ENCODE results near the gene SLC23A1.

SLC23A1 gene

DNA sequence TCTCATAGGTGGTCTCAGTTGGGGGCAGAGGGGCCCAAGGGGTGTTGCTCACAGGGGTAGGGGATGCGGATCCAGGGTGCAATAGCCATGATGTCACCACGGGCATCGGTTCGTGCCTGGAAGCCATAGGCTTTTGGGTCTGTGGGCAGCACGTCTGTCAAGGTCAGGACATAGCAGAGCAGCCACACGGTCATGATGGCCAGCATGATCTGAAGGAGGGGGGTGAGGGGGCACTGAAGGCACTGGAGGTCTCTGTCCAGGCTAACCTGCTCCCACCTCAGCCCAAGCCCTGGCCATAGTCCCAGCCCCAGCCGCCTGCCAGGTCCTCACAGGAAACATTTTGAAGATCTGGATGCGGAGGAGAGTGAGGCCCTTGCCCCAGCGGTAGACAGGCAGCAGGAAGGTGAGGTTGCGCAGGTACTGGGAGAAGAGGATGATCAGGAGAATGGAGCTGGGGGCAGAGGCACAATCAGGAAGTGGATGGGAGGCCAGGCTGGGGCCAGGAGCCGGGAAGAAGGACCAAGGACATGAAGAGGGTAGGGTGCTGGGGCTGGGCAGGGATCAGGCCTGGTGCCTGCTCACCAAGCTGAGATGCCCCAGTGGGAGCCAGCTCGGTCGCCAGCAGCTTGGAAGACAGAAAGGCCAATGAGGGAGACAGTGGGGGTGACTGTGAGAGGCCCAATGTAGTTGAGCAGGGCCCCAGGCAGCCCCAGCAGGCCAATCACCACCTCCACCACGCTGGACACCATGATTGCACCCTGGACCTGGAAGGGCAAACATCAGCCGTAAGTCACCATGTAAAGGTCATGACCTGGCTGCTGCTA, 3.3 kb downstream of the SLC23A1 start:
- Histone ChIP-seq H3K9me3 (ENCODE audit: insufficient read depth, low read depth, low read length) (no peaks in the 10 kb centered on the region), H3K4me2 (ENCODE audit: low read depth, low read length, poor library complexity, severe bottlenecking) (no peak overlapping the region), H4K20me1 (ENCODE audit: insufficient read depth, low read length, poor library complexity, severe bottlenecking) (peaks cover 14% of the 10 kb centered on the region), H3K4me1 (ENCODE audit: insufficient read depth, low read length, poor library complexity, severe bottlenecking) (peaks cover 27% of the 10 kb centered on the region), H3K36me3 (ENCODE audit: insufficient read depth, low read length) (no peaks in the 10 kb centered on the region), H3K27me3 (ENCODE audit: insufficient read depth, low read length, poor library complexity, severe bottlenecking) (no peaks in the 10 kb centered on the region), H2AFZ (ENCODE audit: low read length) (no peak overlapping the region), H3K9me2 (replicated peaks; ENCODE audit: low read depth, low read length) (no peaks in the 10 kb centered on the region), H3K4me3 (ENCODE audit: low read length, poor library complexity, severe bottlenecking) (no peak overlapping the region), H3F3A (ENCODE audit: low read depth) (no peaks in the 10 kb centered on the region), H3K9ac (ENCODE audit: low read depth, low read length, poor library complexity, severe bottlenecking) (no peak overlapping the region), H3K79me2 (ENCODE audit: insufficient read depth, low read length) (peaks cover 9% of the 10 kb centered on the region; the same call in 1 of the 2 replicates)
- no peak for TF ChIP-seq EZH2phosphoT487 (IDR thresholded peaks at IDR 0.05; ENCODE audit: borderline replicate concordance)
- TF ChIP-seq, protein P1, sequence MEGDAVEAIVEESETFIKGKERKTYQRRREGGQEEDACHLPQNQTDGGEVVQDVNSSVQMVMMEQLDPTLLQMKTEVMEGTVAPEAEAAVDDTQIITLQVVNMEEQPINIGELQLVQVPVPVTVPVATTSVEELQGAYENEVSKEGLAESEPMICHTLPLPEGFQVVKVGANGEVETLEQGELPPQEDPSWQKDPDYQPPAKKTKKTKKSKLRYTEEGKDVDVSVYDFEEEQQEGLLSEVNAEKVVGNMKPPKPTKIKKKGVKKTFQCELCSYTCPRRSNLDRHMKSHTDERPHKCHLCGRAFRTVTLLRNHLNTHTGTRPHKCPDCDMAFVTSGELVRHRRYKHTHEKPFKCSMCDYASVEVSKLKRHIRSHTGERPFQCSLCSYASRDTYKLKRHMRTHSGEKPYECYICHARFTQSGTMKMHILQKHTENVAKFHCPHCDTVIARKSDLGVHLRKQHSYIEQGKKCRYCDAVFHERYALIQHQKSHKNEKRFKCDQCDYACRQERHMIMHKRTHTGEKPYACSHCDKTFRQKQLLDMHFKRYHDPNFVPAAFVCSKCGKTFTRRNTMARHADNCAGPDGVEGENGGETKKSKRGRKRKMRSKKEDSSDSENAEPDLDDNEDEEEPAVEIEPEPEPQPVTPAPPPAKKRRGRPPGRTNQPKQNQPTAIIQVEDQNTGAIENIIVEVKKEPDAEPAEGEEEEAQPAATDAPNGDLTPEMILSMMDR (conservative IDR thresholded peaks at IDR 0.05; ENCODE audit: low read length), result no peak

- no peak overlapping the region for H2AFZ ChIP-seq (ENCODE audit: low read length)
- no peak overlapping the region for H3K9ac ChIP-seq (ENCODE audit: low read depth, low read length, poor library complexity, severe bottlenecking)
- no peaks in the 10 kb centered on the region for H3K9me3 ChIP-seq (ENCODE audit: insufficient read depth, low read depth, low read length)
- no peak overlapping the region for H3K4me3 ChIP-seq (ENCODE audit: low read length, poor library complexity, severe bottlenecking)
- no peaks in the 10 kb centered on the region for H3K27me3 ChIP-seq (ENCODE audit: insufficient read depth, low read length, poor library complexity, severe bottlenecking)
- H3F3A ChIP-seq (ENCODE audit: low read depth), result no peaks in the 10 kb centered on the region
- H3K9me2 ChIP-seq (replicated peaks; ENCODE audit: low read depth, low read length), result no peaks in the 10 kb centered on the region
- TF ChIP-seq EZH2phosphoT487 (IDR thresholded peaks at IDR 0.05; ENCODE audit: borderline replicate concordance), result no peak
- TF ChIP-seq, protein P1 (conservative IDR thresholded peaks at IDR 0.05; ENCODE audit: low read length), result no peak
- H3K4me1 ChIP-seq (ENCODE audit: insufficient read depth, low read length, poor library complexity, severe bottlenecking), result peaks cover 21% of the 10 kb centered on the region
- H4K20me1 ChIP-seq (ENCODE audit: insufficient read depth, low read length, poor library complexity, severe bottlenecking), result peaks cover 5% of the 10 kb centered on the region
- H3K4me2 ChIP-seq (ENCODE audit: low read depth, low read length, poor library complexity, severe bottlenecking), result no peak overlapping the region
- no peaks in the 10 kb centered on the region; the same call in 1 of the 2 replicates for H3K79me2 ChIP-seq (ENCODE audit: insufficient read depth, low read length)
- no peaks in the 10 kb centered on the region for H3K36me3 ChIP-seq (ENCODE audit: insufficient read depth, low read length)
Measured at GRCh38 chr5:139378941-139379361, 4.1 kb downstream of the SLC23A1 start.

- Histone ChIP-seq H3K36me3 (ENCODE audit: insufficient read depth, low read length) (no peaks in the 10 kb centered on the region), H3K4me2 (ENCODE audit: low read depth, low read length, poor library complexity, severe bottlenecking) (no peak overlapping the region), H4K20me1 (ENCODE audit: insufficient read depth, low read length, poor library complexity, severe bottlenecking) (peaks cover 1% of the 10 kb centered on the region), H3K4me3 (ENCODE audit: low read length, poor library complexity, severe bottlenecking) (no peak overlapping the region), H2AFZ (ENCODE audit: low read length) (no peak overlapping the region), H3K9me3 (ENCODE audit: insufficient read depth, low read depth, low read length) (no peaks in the 10 kb centered on the region), H3K79me2 (ENCODE audit: insufficient read depth, low read length) (no peaks in the 10 kb centered on the region), H3K9me2 (replicated peaks; ENCODE audit: low read depth, low read length) (no peaks in the 10 kb centered on the region), H3K9ac (ENCODE audit: low read depth, low read length, poor library complexity, severe bottlenecking) (no peak overlapping the region), H3F3A (ENCODE audit: low read depth) (no peaks in the 10 kb centered on the region), H3K27me3 (ENCODE audit: insufficient read depth, low read length, poor library complexity, severe bottlenecking) (no peaks in the 10 kb centered on the region), H3K4me1 (ENCODE audit: insufficient read depth, low read length, poor library complexity, severe bottlenecking) (peaks cover 15% of the 10 kb centered on the region)
- TF ChIP-seq EZH2phosphoT487 (IDR thresholded peaks at IDR 0.05; ENCODE audit: borderline replicate concordance), result no peak
- TF ChIP-seq, protein P1 (conservative IDR thresholded peaks at IDR 0.05; ENCODE audit: low read length), result no peak
Measured at GRCh38 chr5:139378101-139378825, 4.8 kb downstream of the SLC23A1 start.

Data from Loucy (cell line).